Superior temporal gyrus (tissue), 1 donor: ENCODE measurements around the gene PALMD.

Source experiments
- DNase-seq: peaks from one replicate; pipeline ENCODE4 v3.0.0-alpha.2; 2016; ENCODE audit errors: extremely low spot score

Gene PALMD

DNA sequence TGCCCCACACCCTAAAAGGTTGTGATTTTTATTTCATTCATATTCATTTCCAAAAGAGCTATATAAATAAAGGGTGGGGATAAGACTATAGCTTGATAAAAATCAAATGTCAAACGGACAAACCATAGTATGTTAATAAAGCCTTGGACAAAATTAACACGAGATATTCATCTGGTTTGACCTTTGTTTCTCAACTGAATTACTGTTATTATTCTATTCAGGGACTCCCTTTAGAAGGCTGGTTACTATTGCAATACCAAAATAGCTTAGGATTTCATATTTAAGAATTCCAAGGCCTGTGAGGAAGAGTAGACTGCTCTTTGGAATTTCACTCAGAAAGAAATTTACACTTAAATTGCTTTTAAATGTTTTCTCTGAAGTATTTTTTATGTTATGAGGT lies 10.2 kb upstream of the PALMD start:
- DNase-seq: no peak

DNA sequence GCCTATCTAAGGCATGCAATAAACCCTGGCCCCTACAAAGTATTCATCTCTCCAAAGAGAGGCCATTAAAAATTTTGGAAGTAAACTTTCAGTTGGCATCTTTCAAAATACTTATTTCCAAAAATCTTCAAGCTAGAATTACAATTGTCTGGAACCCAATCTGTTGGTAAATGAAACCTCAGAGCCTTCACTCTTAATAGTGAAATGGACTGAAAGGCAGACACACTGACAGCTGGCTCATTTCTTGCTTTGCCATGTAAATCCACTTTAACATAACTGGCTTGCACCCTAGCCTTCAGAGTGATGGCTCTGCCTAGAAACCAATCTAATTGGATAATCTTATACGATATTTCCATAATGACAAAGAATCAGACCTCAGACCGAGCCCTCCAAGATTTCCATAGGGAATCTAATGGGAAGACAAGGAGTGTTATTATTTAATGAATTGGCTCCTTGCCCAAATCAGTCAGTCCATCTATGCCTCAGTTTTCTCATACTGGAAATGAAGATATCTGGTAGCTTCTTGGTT lies 9.2 kb upstream of the PALMD start:
- no peak for DNase-seq

DNA sequence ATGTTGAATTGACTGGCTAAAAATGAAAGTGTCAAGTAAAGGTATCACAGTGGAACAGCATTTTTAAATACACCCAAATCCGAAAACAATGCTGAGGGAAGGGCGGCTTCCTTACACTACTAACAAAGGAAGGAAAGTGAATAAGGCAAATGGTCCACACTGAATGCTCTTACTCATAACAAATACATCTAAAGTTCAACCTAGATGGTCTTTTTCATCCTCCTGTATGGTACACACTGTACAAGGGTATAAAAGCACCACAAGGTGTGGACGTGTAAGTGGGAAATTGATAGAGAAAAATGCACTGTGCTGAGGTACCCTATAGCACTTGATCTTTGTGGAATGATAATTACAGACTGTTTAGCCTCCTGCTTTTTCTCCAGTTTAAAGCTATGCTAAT lies 7.1 kb upstream of the PALMD start:
- DNase-seq: no peak

DNA sequence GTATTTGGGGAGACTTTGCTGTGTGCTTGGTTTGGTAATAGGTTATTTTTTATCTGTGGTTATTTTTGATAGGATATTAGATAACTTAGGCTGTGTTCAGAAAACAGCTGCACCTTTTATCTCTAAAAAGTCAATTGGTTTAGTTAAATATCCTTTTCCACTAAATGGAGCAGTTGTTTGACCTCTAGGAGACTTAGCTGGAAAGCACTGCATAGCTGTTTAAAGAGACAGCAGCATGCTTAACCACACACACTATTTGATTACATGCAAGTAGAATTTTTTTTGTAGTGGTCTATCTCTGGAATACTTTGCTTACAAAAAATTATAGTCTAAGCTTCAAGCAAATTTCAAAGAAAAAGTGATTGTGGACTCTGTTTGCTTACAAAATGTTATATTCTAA lies 6.5 kb upstream of the PALMD start:
- no peak for DNase-seq

DNA sequence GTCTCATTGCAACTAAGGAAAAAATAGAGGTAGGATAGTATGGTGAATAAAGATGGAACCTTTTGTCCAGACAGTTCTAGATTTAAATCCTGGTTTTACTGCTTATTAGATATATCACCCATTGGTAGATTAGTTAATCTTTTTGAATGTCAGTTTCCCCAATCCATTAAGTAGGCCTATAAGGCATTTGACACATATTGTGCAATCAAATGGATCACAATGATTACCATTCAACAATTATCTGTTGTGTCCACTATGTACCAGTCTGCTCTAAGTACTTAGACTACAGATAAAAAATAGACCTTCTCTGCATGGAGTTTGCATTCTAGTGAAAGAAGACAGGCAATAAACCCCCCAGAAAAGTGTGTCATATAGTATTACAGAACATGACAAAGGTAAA lies 6.0 kb upstream of the PALMD start:
- DNase-seq: no peak

DNA sequence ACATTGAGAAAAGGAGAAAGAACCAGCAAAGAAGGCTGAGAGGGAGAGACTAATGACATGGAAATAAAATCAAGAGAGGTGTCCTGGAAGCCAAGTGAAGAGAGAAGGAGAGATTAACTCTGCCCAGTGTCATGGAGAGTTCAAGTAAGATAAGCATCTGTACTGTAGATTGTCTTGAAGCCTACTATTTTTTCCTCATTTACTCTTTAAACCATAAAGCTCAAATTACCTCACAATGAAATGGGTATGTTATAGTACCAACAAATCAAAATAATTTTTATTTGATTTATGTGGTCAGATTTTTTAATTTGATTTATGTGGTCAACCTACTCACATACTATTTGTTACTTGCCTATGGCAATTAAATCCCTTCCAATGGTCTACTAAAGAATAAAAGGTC lies 5.2 kb upstream of the PALMD start:
- no peak for DNase-seq

DNA sequence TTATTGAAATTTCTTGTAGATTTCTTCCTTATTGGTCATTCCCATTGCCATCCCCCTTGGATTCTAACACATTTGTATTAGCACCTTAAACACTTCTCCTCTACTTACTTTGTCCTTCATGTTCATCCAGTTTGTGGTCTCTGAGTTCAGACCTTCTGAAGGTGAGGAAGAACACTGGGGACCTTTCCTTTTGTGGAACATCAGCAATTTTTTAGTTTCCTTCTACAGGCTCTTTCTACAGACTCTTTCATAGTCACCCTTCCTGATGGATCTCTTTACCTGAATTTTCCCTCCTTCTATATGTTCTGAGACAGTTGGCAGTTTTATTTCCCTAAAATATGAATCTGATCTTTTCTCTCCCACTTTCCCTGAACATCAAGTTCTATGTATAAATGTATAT lies 4.4 kb upstream of the PALMD start:
- DNase-seq: no peak

DNA sequence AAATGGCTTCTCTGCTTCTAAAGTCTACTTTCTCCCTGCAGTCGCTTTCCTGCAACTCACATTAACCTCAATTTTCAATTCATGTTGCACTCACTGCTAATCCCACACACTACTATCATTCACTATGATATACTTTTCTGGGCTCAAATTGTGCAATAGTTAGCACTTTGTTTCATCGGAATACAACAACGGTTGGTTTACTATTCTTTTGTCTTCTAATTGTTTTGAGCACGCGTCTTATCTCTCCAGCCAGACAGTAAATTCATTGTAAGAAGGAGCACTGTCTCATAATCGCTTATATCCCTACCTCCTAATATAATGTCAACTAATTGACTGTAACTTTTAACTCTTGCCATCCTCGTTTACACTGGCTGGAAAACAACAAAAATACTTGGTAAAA lies 3.9 kb upstream of the PALMD start:
- DNase-seq: no peak

DNA sequence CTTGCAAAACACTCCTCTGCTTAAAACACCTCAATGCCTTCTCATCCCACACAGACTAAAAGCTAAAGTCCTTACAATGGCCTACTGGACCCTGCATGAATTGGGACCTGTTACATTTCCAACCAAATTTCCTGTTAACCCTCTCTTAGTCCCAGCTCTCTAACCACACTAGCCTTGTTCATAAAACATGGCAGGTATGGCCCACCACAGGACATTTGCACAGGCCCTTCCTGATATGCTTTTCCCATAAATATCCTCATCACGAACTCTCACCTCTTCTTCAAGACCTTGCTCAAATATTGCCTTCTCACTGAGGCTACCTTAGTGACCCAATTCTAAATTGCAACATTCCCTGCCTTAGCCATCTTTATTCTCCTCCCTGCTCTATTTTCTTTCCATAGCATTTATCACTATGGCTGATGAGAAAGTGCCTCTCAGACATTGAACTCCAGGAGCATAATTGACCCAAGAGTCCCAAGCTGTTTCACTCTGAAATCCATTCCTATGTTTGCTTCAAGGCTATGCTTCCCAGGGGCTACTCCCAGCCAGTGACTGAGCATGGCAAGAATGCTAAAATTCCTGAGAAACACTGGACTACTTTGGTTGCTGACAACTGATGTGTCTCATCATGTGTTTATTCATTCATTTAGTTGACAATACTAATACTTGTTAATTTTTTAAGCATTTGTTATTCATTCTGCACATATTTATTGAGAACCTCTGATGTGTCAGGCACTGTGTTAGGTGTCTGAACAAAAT lies 2.7 kb upstream of the PALMD start:
- DNase-seq: no peak

DNA sequence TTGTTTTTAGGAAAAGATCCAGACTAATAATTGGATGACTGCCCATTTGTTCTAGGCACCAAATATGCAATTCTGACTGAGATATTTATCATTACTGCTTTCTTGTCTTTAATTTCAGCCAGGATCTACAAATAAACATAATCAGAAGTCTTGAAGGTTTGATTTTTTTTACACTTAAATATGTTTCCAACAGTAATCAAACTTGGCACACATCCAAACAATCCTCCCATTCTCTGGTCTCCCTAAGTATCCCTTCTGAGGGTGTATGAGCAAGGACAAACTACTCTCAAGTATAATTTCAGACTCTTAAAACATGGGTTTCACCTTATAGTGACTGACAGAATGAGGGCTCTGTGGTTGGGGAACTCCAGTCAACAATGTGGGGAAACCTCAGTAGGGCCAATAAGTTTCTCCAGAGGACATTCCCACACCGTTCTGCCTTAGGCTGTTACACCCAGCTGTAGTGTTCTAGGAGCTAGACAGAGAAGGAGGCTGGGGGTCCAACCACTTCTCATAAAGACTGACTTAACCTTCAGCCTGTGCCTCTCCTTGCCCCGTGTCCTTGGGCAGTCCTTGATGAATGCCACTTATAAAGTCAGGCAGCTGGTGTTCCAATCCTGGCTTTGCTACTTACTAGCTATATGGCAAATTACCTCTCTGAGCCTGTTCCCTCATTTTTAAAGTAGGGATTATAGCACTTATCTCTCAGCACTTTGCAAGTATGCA lies 1.5 kb upstream of the PALMD start:
- DNase-seq: no peak

DNA sequence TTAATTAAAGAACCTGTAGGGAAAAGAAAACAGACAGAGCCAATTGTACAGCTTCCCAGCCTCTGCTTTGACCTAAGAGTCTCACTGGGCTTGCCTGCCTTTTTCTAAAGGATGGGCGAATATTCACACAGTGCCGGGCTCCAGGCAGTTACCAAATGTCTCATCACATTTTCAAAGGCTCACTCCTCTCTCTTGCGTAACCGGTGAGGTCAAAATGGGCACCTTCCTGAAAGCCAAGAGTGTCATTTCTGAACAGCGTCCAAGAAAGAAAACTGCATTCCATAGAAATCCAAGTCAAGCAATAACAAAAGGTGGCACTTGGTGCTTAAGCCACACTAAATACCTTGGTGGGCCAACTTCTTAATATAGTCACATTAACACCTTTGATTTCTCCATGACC lies 710 bp upstream of the PALMD start:
- no peak for DNase-seq

DNA sequence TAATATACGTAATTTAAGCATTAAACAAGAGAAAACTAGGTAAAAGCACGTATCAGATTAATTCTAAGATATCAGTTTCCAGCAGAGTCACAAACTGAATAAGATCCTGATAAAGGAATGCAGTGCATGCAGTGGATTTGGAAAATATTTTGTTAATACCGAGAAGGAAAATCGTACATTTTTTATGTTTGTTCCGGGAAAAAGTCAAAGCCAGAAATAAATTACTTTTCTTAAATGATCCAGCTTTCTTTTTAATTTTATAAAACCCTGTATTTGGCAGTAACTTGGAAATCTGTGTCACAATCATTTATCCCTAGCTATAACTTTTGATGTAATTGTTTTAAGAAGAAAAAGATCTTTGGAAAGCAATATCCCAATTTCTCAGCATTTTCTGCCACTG lies 955 bp downstream of the PALMD start:
- no peak for DNase-seq

DNA sequence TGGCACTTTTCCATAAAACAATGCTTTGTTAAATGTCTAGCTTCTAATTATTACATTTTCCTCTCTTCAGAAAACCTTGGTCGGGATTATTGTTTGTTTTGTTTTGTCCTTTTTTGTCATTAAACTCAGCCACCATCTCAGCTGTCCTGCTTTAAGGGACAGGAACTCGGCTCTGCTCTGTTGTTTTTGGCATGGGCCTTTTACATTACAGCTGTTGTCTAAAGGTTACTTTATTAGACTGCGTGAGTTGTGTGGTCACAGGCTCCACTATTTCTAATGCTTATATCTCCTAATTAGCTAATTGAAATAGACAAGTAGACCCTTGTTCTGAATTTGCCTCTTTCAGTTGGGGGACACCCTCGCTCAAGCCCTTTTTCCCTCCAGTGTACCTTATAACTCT lies 1.6 kb downstream of the PALMD start:
- DNase-seq: no peak

DNA sequence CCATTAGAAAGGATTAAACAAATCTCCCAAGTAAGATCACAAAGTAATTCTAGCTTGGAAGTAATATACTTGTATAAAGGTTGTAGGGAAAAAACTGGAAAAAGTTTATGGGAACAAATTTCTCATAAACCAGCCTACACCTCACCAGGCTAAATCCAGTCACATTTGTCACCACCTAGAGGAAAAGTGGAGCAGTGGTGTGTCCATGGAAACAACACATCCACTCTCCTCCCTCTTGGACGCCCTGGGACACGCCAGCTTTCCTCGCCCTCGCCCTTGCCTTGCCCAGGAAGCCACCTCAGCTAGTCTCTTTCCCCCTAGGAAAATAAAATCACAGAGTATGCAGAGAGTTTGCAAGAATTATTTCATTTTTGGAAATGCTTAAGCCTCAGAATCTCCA lies 2.2 kb downstream of the PALMD start:
- no peak for DNase-seq

DNA sequence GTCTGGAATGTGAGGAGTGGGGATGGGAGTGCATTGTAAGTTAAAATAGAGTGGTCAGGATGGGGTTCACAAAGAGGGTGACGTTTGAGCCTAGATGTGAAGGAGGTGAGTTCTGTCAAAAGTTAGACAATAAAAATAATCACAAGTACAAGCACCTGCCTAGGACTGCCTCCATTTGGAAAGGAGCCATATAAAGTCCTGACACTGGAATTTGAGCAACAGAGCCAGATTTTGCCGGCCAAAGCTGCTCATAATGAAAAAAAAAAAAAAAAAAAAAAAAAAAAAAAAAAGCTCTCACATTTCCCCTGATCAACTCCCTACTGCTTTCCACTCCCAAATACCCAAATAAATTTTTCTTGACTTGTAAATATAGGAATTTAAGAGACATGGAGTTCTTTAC lies 4.1 kb downstream of the PALMD start:
- no peak for DNase-seq

DNA sequence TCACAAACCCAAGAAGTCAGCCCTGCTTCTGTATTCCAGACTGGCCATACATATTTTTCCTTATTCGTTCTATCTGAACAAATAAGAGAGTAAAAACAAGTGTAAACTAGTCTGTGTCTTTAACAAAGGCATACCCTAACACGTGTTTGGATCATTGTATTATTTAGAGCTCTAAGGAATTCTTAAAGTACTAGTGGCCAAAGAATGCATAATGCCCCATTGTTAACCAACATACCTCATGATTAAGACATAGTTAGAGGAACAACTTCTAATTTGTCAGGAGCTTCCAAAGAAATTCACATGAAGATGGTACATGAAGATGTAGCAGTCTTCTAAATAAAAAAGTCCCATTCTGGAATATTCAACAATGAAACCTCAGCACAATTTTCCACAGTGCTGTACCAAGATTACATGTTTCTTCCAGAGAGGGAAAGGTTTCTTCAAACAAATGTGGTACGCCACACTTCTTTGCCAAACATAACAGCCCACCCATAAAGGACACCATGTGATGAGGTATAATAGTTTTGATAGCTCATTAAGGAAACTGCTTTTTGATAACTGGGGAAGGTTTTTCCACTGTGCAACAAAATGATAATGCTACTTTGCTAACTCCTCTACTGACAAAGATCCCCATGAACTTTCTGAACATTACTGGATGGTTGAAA lies 5.0 kb downstream of the PALMD start:
- no peak for DNase-seq

DNA sequence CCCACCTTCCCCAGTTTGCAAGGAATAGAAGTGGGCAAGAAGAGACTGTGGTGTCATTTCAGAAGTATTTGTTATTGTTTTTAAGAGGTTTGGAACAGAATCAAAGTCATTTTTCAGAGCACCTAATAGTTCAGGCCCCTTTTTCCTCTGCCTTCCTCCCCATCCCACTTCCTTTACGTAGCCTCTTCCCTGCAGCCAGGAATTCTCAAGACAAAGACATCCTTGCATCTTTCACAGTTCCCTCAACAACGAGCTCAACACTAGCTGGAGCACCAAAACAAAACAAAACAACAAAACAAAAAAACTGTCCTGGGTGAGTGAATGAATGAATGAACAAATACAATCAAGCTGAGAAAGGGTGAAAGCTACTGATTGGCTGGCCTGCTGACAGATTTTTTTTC lies 7.0 kb downstream of the PALMD start:
- no peak for DNase-seq

DNA sequence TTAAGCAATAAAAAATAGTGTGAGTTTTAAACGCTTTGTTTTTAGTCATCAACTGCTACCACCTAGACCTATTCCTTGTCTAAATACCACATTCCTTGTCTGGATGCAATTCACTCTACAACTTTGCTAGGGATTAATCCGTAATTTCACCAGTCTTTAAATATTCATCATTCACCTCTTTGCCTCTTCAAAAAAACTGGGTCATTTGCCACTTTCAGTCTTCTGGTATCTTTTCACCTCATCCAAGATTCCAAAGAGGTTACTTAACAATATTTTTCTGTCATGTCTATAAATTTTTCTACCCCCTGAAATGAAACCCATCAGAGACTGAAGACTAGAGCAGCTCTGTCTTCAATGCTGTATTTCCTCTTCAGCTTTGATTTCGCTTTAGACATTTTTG lies 9.5 kb downstream of the PALMD start:
- no peak for DNase-seq

DNA sequence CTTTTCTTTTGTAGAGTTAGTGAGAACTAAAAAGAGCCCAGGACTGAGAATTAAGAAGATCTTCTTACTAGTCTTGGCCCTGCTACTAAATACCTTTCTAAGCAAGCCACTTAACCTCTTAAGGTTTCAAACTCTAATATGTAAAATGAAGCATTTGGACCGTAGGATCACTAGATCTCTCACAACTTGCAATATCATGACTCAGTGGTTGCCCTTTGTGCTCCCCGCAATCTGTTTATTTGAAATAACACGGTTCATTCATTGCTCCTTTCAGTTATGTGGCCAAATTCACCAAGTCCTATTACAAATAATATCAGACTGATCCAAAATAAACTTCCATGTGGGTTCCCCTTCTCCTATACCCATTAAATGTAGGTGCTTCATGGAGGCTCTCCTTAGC lies 10.8 kb downstream of the PALMD start:
- DNase-seq: no peak

DNA sequence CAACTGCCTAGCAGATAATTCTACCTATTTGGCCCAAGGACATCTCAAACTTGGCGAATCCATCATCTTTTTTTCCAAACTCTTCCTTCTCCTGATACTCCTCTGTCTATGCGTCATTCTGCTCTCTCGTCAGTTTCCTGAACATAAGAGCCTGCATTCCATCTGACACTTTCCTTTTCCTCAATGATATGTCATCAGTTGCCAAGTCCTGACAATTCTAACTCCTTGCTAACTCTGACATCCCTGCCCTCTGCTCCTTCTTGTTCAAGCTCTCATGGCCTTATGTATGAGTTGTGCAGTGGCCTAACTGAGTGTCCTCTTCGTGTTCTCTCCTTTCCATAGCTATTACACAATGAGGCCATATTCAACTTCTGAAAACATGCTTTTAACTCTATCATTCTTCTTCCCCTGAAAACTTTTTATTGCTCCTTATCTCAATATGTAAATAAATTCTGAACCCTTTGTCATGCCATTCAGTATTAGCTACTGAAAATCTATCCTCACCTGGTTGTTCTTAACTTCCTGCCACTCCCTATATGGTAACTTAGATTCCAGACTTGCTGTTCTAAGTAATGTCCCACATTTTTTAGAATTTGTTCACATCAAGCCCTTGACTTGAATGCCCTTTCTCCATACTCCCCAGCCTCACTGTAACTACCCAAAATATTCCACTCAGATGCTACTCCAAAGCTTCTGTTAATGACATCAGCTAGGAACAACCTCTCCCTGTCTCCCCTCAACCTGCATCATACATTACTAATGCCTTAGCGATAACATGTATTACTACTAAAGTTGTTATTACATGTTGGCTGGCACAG lies 11.5 kb downstream of the PALMD start:
- no peak for DNase-seq

DNA sequence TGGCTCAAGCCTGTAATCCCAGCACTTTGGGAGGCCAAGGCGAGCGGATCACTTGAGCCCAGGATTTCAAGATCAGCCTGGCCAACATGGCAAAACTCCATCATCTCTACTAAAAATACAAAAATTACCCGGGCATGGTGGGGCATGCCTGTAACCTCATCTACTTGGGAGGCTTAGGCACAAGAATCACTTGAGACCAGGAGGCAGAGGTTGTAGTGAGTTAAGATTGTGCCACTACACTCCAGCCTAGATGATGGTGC lies 12.0 kb downstream of the PALMD start:
- DNase-seq: no peak

DNA sequence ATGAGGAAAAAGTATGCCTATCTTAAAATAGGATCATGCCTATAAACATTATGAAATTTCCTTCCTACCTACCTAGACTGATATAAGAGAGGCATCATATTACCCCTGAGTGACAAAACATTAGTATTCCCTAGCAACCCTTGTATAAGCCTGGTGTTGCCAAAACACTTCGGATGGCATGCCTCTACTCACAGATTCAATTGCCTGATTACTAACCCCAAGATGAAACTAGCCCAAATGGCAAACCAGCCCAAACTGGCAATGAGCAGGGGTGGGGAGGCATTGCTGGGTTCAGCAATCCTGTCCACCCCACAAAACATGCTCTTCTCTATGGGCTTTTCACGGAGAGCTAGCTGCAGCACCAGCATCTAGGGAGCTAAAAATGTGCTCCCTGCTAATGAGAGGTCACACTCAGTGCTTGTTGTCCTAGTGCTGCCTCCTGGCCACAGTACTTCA lies 13.9 kb downstream of the PALMD start:
- DNase-seq: no peak
